SK-N-SH (cell line): ENCODE results near the gene SPATA20. TPM values are rescaled to one million over a fixed set of nuclear protein-coding genes. Genes with fewer than 3 reads are reported as not detected.

ENCODE experiments used
- CTCF ChIA-PET: fragments of 300-600, 350-600 bp; formaldehyde crosslinking; extraction: SDS; loops from one replicate; lab custom pipeline; 2021; lab: Yijun Ruan, JAX
- POLR2A ChIA-PET: fragments of 350-600 bp; sonication (Branson Sonifier 250); formaldehyde crosslinking; extraction: SDS; loops from one replicate; lab custom pipeline; 2020; ENCODE audit warnings: antibody characterized with exemption, inconsistent platforms; lab: Yijun Ruan, JAX
- DNase-seq: peaks from one replicate; pipeline ENCODE4 v3.0.0; 2012
- H2AFZ ChIP-seq: fragments of 200-600 bp; sonication (generic); 2 replicates; pipeline ENCODE4 v1.8.1; 2016; ENCODE audit warnings: antibody characterized with exemption, mild to moderate bottlenecking, low read depth
- H3F3A ChIP-seq: fragments of 200-600 bp; sonication (generic); replicated peaks from 2 replicates; pipeline ENCODE3; 2016; ENCODE audit warnings: antibody characterized with exemption, mild to moderate bottlenecking; ENCODE audit not compliant: insufficient read depth
- H3K27ac ChIP-seq, 2 experiments: fragments of 200-500 bp in 1 of 2; fragments of 200-600 bp in 1 of 2; sonication (Bioruptor generic) in 1 of 2; sonication (generic), shearing (Covaris generic) in 1 of 2; 2 replicates each; pipeline versions ENCODE4 v1.5.1 to v1.6.1; 2014 to 2016; ENCODE audit warnings: low read depth in 2 of 2, inconsistent platforms in 1 of 2, low read length in 1 of 2, mild to moderate bottlenecking in 1 of 2, mixed read lengths in 1 of 2
- H3K27me3 ChIP-seq: fragments of 200-600 bp; sonication (generic), shearing (Covaris generic); 2 replicates; pipeline ENCODE4 v1.6.1; 2016; ENCODE audit warnings: mixed run types; ENCODE audit not compliant: insufficient read depth
- H3K36me3 ChIP-seq, 2 experiments: fragments of 200-500 bp in 1 of 2; fragments of 200-600 bp in 1 of 2; sonication (Bioruptor generic) in 1 of 2; sonication (generic) in 1 of 2; replicated peaks in 1 of 2; 2 replicates each; pipeline versions ENCODE3 to v1.5.1; 2014 to 2016; ENCODE audit warnings: low read length in 1 of 2, mild to moderate bottlenecking in 1 of 2; ENCODE audit not compliant: insufficient read depth in 2 of 2, control insufficient read depth in 1 of 2
- H3K4me1 ChIP-seq, 2 experiments: fragments of 200-500 bp in 1 of 2; fragments of 200-600 bp in 1 of 2; sonication (Bioruptor generic) in 1 of 2; sonication (generic), shearing (Covaris generic) in 1 of 2; 2 replicates each; pipeline versions ENCODE4 v1.5.1 to v1.6.1; 2014 to 2016; ENCODE audit warnings: low read depth in 1 of 2, low read length in 1 of 2, mixed run types in 1 of 2; ENCODE audit not compliant: insufficient read depth in 2 of 2, control insufficient read depth in 1 of 2
- H3K4me2 ChIP-seq: fragments of 200-600 bp; sonication (generic), shearing (Covaris generic); 2 replicates; pipeline ENCODE4 v1.6.1; 2017; ENCODE audit warnings: mixed run types
- H3K4me3 ChIP-seq, 2 experiments: fragments of 200-500 bp in 1 of 2; fragments of 200-600 bp in 1 of 2; sonication (Bioruptor generic) in 1 of 2; sonication (generic), shearing (Covaris generic) in 1 of 2; 2 replicates each; pipeline versions ENCODE4 v1.5.1 to v1.8.1; 2014 to 2016; ENCODE audit warnings: low read depth in 2 of 2, inconsistent platforms in 1 of 2, low read length in 1 of 2, mild to moderate bottlenecking in 1 of 2, mixed read lengths in 1 of 2, moderate library complexity in 1 of 2
- H3K79me2 ChIP-seq: fragments of 200-600 bp; sonication (generic); 2 replicates; pipeline ENCODE4 v1.8.1; 2017; ENCODE audit warnings: mild to moderate bottlenecking; ENCODE audit not compliant: insufficient read depth
- H3K9ac ChIP-seq: fragments of 200-600 bp; sonication (generic); 2 replicates; pipeline ENCODE4 v1.6.1; 2017; ENCODE audit warnings: mixed run types
- H3K9me2 ChIP-seq: fragments of 200-600 bp; sonication (generic); 2 replicates; pipeline ENCODE4 v1.6.1; 2017; ENCODE audit warnings: mixed run types
- H3K9me3 ChIP-seq: fragments of 200-600 bp; sonication (generic); 2 replicates; pipeline ENCODE4 v1.6.1; 2017; ENCODE audit warnings: mixed run types, mild to moderate bottlenecking, moderate library complexity
- H4K20me1 ChIP-seq: fragments of 200-600 bp; sonication (generic); 2 replicates; pipeline ENCODE4 v1.6.1; 2017; ENCODE audit warnings: mild to moderate bottlenecking, mixed run types; ENCODE audit not compliant: insufficient read depth
- CHD2 ChIP-seq: fragments of 150-350 bp; IDR thresholded peaks from 2 replicates; pipeline ENCODE4 v1.6.1; 2018; ENCODE audit warnings: low read length; ENCODE audit not compliant: partially characterized antibody
- EP300 ChIP-seq, 2 experiments: IDR thresholded peaks; 2 replicates each; pipeline versions ENCODE4 v1.4.0 to v1.6.1; 2012; ENCODE audit warnings: borderline replicate concordance in 1 of 2, low read depth in 1 of 2, low read length in 1 of 2
- FOSL2 ChIP-seq: IDR thresholded peaks from 2 replicates; pipeline ENCODE4 v1.4.0; 2012; ENCODE audit warnings: low read depth, mild to moderate bottlenecking, moderate library complexity, borderline replicate concordance
- GATA2 ChIP-seq: sonication (generic); formaldehyde crosslinking; IDR thresholded peaks from 2 replicates; pipeline ENCODE4 v1.5.0; 2020; ENCODE audit warnings: mild to moderate bottlenecking, missing genetic modification reagents
- MXI1 ChIP-seq: IDR thresholded peaks from 2 replicates; pipeline ENCODE4 v1.6.1; 2012; ENCODE audit warnings: mild to moderate bottlenecking, low read depth, low read length, improper control_type of control experiment
- NFIC ChIP-seq: IDR thresholded peaks from 2 replicates; pipeline ENCODE4 v1.4.0; 2012; ENCODE audit warnings: borderline replicate concordance
- NRF1 ChIP-seq: IDR thresholded peaks from 2 replicates; pipeline ENCODE4 v1.6.1; 2012; ENCODE audit warnings: low read depth, mild to moderate bottlenecking, low read length
- POLR2AphosphoS5 ChIP-seq: IDR thresholded peaks from 2 replicates; pipeline ENCODE4 v1.6.1; 2012; ENCODE audit warnings: low read depth, low read length
- RCOR1 ChIP-seq: fragments of 150-350 bp; IDR thresholded peaks from 2 replicates; pipeline ENCODE4 v1.6.1; 2017; ENCODE audit warnings: antibody characterized with exemption, low read length
- TCF12 ChIP-seq: IDR thresholded peaks from 2 replicates; pipeline ENCODE4 v1.4.0; 2012
- TEAD4 ChIP-seq: IDR thresholded peaks from 2 replicates; pipeline ENCODE4 v1.4.0; 2012; ENCODE audit warnings: mild to moderate bottlenecking, borderline replicate concordance; ENCODE audit not compliant: insufficient read depth
- WGBS: methylation state at CpG from one replicate; pipeline ENCODE4 v1.1.6; 2017; ENCODE audit warnings: low lambda C conversion rate; 5-methylcytosine and 5-hydroxymethylcytosine counted together
- polyA plus RNA-seq, 3 experiments: library from polyadenylated mRNA; depleted of rRNA; stranded (reverse); fragments of >200 nt; gene quantifications; 2 replicates each; pipeline ENCODE4 v1.2.3, GENCODE V29; 2012
- TF ChIP-seq, protein P1 (sequence below): IDR thresholded peaks from 2 replicates; pipeline ENCODE4 v1.4.0; 2012; ENCODE audit warnings: low read depth
- TF ChIP-seq, protein P2 (sequence below): IDR thresholded peaks from 2 replicates; pipeline ENCODE4 v1.6.1; 2012; ENCODE audit warnings: mild to moderate bottlenecking, low read depth, low read length, moderate library complexity
- TF ChIP-seq, protein P3 (sequence below): fragments of 150-350 bp; IDR thresholded peaks from 2 replicates; pipeline ENCODE4 v1.6.1; 2016; ENCODE audit warnings: mild to moderate bottlenecking, low read depth, low read length

The SPATA20 gene
- polyA plus RNA-seq, 1 of the 3 experiments (the other 2 are of a cell fraction): 92.0 TPM

DNA sequence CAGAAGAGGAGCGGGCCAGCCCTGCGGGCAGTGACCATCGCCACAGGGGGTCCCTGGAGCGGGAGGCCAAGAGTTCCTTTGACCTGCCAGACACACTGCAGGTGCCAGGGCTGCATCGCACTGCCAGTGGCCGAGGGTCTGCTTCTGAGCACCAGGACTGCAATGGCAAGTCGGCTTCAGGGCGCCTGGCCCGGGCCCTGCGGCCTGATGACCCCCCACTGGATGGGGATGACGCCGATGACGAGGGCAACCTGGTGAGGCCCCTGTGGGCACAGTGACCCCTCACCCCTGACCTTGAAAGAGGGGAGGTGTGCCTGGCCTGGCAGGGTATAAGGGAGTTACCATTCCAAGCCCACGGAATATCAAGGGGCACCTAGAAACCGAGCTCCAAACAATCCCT lies 52.6 kb downstream of the SPATA20 start (continued):
- TF ChIP-seq POLR2AphosphoS5 (no peak), NFIC (no peak), CHD2 (no peak), TEAD4 (no peak)

DNA sequence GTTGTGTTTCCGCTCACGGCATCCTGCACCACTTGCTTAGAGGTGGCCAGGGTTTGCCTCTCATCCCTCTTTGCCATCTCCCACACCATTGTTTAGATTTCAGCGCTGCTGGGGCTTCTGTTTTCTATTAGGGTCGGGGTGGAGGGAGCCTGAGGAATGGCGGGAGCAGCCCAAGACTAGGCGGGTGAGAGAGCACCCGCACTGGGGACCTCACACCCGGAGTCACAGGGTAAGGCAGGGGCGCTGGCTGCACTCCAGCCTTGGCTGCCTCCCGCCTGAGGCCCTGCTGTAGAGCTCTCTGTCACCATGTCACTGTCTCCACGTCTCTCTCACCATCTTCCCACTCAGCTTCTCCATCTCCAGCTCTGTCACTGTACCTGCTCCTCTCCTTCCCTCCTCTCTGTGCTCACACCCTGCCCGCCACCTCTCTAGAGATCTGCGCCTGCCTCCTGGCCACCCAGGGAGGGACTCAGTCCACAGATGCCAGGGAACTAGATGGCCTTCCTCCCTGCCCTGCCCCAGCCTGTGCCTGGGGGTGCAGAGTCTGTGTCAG lies 54.9 kb downstream of the SPATA20 start:
- ChIA-PET CTCF (interaction anchor here (0.8 to 22.2 kb wide), 7 partner anchors 8 to 50 kb away, joined by 3 to 402 read pairs (median 19); partner anchors contain the start of genes ABCC3 and CACNA1G), POLR2A (interaction anchor here (1.4 to 1.9 kb wide), 3 partner anchors 9 to 45 kb away, joined by 3 to 6 read pairs (median 3); no protein-coding TSS in a partner anchor)
- 0 out of 2 replicates have a peak, but pooled peaks have one; percentile 11 for TF ChIP-seq RCOR1
- TF ChIP-seq MXI1: peak; percentile 37; the same call in 1 of the 2 replicates
- TF ChIP-seq NRF1: no peak
- peak in 1 of 2 experiments; percentile 54; a peak in 1 of 4 replicates for TF ChIP-seq EP300 (IDR thresholded peaks at IDR 0.05; ENCODE audit: borderline replicate concordance in 1 of 2, low read depth in 1 of 2, low read length in 1 of 2)
- no peak; the same call in 1 of the 2 replicates for TF ChIP-seq TCF12
- TF ChIP-seq, protein P1, sequence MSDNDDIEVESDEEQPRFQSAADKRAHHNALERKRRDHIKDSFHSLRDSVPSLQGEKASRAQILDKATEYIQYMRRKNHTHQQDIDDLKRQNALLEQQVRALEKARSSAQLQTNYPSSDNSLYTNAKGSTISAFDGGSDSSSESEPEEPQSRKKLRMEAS: no peak
- peak; percentile 68 for TF ChIP-seq CHD2
- TF ChIP-seq, protein P2, sequence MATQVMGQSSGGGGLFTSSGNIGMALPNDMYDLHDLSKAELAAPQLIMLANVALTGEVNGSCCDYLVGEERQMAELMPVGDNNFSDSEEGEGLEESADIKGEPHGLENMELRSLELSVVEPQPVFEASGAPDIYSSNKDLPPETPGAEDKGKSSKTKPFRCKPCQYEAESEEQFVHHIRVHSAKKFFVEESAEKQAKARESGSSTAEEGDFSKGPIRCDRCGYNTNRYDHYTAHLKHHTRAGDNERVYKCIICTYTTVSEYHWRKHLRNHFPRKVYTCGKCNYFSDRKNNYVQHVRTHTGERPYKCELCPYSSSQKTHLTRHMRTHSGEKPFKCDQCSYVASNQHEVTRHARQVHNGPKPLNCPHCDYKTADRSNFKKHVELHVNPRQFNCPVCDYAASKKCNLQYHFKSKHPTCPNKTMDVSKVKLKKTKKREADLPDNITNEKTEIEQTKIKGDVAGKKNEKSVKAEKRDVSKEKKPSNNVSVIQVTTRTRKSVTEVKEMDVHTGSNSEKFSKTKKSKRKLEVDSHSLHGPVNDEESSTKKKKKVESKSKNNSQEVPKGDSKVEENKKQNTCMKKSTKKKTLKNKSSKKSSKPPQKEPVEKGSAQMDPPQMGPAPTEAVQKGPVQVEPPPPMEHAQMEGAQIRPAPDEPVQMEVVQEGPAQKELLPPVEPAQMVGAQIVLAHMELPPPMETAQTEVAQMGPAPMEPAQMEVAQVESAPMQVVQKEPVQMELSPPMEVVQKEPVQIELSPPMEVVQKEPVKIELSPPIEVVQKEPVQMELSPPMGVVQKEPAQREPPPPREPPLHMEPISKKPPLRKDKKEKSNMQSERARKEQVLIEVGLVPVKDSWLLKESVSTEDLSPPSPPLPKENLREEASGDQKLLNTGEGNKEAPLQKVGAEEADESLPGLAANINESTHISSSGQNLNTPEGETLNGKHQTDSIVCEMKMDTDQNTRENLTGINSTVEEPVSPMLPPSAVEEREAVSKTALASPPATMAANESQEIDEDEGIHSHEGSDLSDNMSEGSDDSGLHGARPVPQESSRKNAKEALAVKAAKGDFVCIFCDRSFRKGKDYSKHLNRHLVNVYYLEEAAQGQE: no peak
- TF ChIP-seq GATA2 (CRISPR knock-in tag): 0 out of 2 replicates have a peak, but pooled peaks have one; percentile 2
- no peak for TF ChIP-seq NFIC
- TF ChIP-seq FOSL2: no peak
- TF ChIP-seq, protein P3, sequence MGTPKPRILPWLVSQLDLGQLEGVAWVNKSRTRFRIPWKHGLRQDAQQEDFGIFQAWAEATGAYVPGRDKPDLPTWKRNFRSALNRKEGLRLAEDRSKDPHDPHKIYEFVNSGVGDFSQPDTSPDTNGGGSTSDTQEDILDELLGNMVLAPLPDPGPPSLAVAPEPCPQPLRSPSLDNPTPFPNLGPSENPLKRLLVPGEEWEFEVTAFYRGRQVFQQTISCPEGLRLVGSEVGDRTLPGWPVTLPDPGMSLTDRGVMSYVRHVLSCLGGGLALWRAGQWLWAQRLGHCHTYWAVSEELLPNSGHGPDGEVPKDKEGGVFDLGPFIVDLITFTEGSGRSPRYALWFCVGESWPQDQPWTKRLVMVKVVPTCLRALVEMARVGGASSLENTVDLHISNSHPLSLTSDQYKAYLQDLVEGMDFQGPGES: no peak
- WGBS: 63% methylated on average over 13 of the region's 13 CpGs
- Histone ChIP-seq H3K4me3 (no peak overlapping the region), H3K4me1 (peaks cover 11 to 67% of the 10 kb centered on the region in 2 experiments), H3F3A (no peaks in the 10 kb centered on the region), H3K27ac (peak overlapping the region in 1 of 2 experiments; percentile 41; a peak in 2 of 4 replicates), H3K9ac (no peak overlapping the region), H3K9me3 (no peaks in the 10 kb centered on the region), H3K36me3 (no peaks in the 10 kb centered on the region), H3K79me2 (no peaks in the 10 kb centered on the region), H4K20me1 (no peaks in the 10 kb centered on the region), H3K4me2 (no peak overlapping the region), H2AFZ (no peak overlapping the region), H3K9me2 (no peaks in the 10 kb centered on the region), H3K27me3 (no peaks in the 10 kb centered on the region)
- DNase-seq: peak; percentile 89
